Esophagus squamous epithelium (tissue), 4 donors: ENCODE results near the gene TMC1.

Experiments used
- CTCF ChIP-seq, 6 experiments: fragments of 450-650 bp in 4 of 6; fragments of 200-600 bp in 2 of 6; sonication (generic) in 2 of 6; IDR thresholded peaks; one replicate each; pipeline ENCODE4 v1.5.1; 2016 to 2019; ENCODE audit warnings: antibody characterized with exemption in 6 of 6, mild to moderate bottlenecking in 4 of 6, moderate library complexity in 4 of 6
- POLR2A ChIP-seq, 4 donors: fragments of 450-650 bp; IDR thresholded peaks; one replicate each; pipeline ENCODE4 v1.6.1; 2017; ENCODE audit warnings: antibody characterized with exemption in 4 of 4, mild to moderate bottlenecking in 4 of 4, moderate library complexity in 3 of 4

GRCh38 chr9:72703574-72703973 lies 182.2 kb downstream of the TMC1 start:
- TF ChIP-seq CTCF (IDR thresholded peaks at IDR 0.05) (no peak), POLR2A (IDR thresholded peaks at IDR 0.05) (no peak)
